ENCODE data around the gene NEK8.
"Not testable (repeated sequence)": the region's sequence is repeated elsewhere in the genome, so short reads cannot be mapped to it uniquely, and the experiment has no call there.

Gene NEK8

GRCh38 chr17:28765038-28765437, 36.5 kb downstream of the NEK8 start:
- no peak for DNase-seq (ENCODE audit: low read depth)

- no peak for DNase-seq (ENCODE audit: low read depth)
Measured at GRCh38 chr17:28773736-28774135, 45.1 kb downstream of the NEK8 start.

GRCh38 chr17:28774206-28774605, 45.6 kb downstream of the NEK8 start:
- DNase-seq (ENCODE audit: low read depth) = no peak

- DNase-seq (ENCODE audit: low read depth) = no peak
Measured at GRCh38 chr17:28777178-28777577, 48.6 kb downstream of the NEK8 start.

- DNase-seq (ENCODE audit: low read depth) = not testable (repeated sequence)
Measured at GRCh38 chr17:28779601-28780000, 51.0 kb downstream of the NEK8 start.

- no peak for DNase-seq (ENCODE audit: low read depth)
Measured at GRCh38 chr17:28783161-28783560, 54.6 kb downstream of the NEK8 start.

- no peak for DNase-seq (ENCODE audit: low read depth)
Measured at GRCh38 chr17:28788100-28788499, 59.5 kb downstream of the NEK8 start.

Data from non-pigmented ciliary epithelial cell (primary cell).